GM12878 (cell line): ENCODE data around the gene CORO1C. TPM values are rescaled to one million over a fixed set of nuclear protein-coding genes. Genes with fewer than 3 reads are reported as not detected.

Source experiments
- ATAC-seq: fragments of 200-7000 bp; cut with Tn5 transposase; 3 replicates; pipeline ENCODE4 v1.9.1; 2020; ENCODE audit warnings: mild to moderate bottlenecking, moderate library complexity
- BruUV-seq: library from RNA; stranded (reverse); fragments of 400-500 nt; replicated peaks from 2 replicates; lab custom pipeline; 2021; lab: Mats Ljungman, UMichigan
- CTCF ChIA-PET: fragments of 300-600 bp; sonication (Branson Sonifier 250); formaldehyde crosslinking; extraction: SDS; loops from one replicate; lab custom pipeline; 2021; ENCODE audit warnings: inconsistent platforms; lab: Yijun Ruan, JAX
- POLR2A ChIA-PET: fragments of 350-600 bp; formaldehyde crosslinking; extraction: SDS; loops from one replicate; lab custom pipeline; 2021; ENCODE audit warnings: inconsistent platforms; lab: Charles Lee
- RAD21 ChIA-PET: fragments of 300-600 bp; sonication (Branson Sonifier 250); formaldehyde crosslinking; loops from one replicate; lab custom pipeline; 2023; ENCODE audit warnings: antibody characterized with exemption; ENCODE audit not compliant: unreplicated experiment; lab: Charles Lee
- SMC1A ChIA-PET: fragments of 300-600 bp; sonication (Branson Sonifier 250); formaldehyde crosslinking; loops from one replicate; lab custom pipeline; 2023; ENCODE audit not compliant: unreplicated experiment, uncharacterized antibody; lab: Charles Lee
- DNase-seq: peaks from one replicate; pipeline ENCODE4 v3.0.0-alpha.2; 2011; ENCODE audit warnings: low read depth, low spot score
- FAIRE-seq: peaks from 3 replicates; lab custom pipeline; 2011; peaks lifted over from hg19 to GRCh38; lab: Jason Lieb, UNC
- H2AFZ ChIP-seq: 2 replicates; pipeline ENCODE4 v1.6.0; 2011; ENCODE audit warnings: low read depth, low read length, control low read depth; ENCODE audit not compliant: control insufficient read depth
- H3K27ac ChIP-seq: 2 replicates; pipeline ENCODE4 v1.5.1; 2011; ENCODE audit warnings: control low read depth; ENCODE audit not compliant: control insufficient read depth, insufficient read depth
- H3K27me3 ChIP-seq, 2 experiments: replicated peaks in 1 of 2; 2 replicates each; pipeline versions ENCODE4 v1.6.0 to v1.6.1; 2011; ENCODE audit warnings: low read length in 1 of 2; ENCODE audit not compliant: control insufficient read depth in 2 of 2, insufficient read depth in 2 of 2
- H3K36me3 ChIP-seq, 2 experiments: 2 replicates each; pipeline ENCODE4 v1.5.1; 2011; ENCODE audit warnings: low read length in 1 of 2; ENCODE audit not compliant: control insufficient read depth in 2 of 2, insufficient read depth in 2 of 2
- H3K4me1 ChIP-seq: 2 replicates; pipeline ENCODE4 v1.6.1; 2011; ENCODE audit warnings: mild to moderate bottlenecking, low read length, moderate library complexity, mixed read lengths; ENCODE audit not compliant: control insufficient read depth, insufficient read depth
- H3K4me2 ChIP-seq: 2 replicates; pipeline ENCODE4 v1.6.0; 2011; ENCODE audit warnings: control low read depth; ENCODE audit not compliant: control insufficient read depth, insufficient read depth
- H3K4me3 ChIP-seq: fragments of 200-600 bp; sonication (generic); 2 replicates; pipeline ENCODE4 v1.5.1; 2016
- H3K79me2 ChIP-seq: 2 replicates; pipeline ENCODE4 v1.6.0; 2011; ENCODE audit warnings: low read length; ENCODE audit not compliant: control insufficient read depth, insufficient read depth
- H3K9ac ChIP-seq: 2 replicates; pipeline ENCODE4 v1.8.0; 2011; ENCODE audit warnings: low read length, control low read depth, mixed read lengths; ENCODE audit not compliant: control insufficient read depth, insufficient read depth
- H3K9me3 ChIP-seq: replicated peaks from 3 replicates; pipeline ENCODE4 v1.5.1; 2011; ENCODE audit warnings: mild to moderate bottlenecking, low read length; ENCODE audit not compliant: control insufficient read depth, insufficient read depth
- H4K20me1 ChIP-seq: 2 replicates; pipeline ENCODE4 v1.6.0; 2011; ENCODE audit not compliant: control insufficient read depth, insufficient read depth
- ATF7 ChIP-seq: fragments of 450-650 bp; IDR thresholded peaks from 2 replicates; pipeline ENCODE4 v1.6.1; 2016; ENCODE audit warnings: low read depth, mild to moderate bottlenecking
- FOXM1 ChIP-seq: IDR thresholded peaks from 2 replicates; pipeline ENCODE4 v1.6.1; 2012; ENCODE audit warnings: low read depth, mild to moderate bottlenecking, inconsistent platforms, low read length, moderate library complexity
- JUNB ChIP-seq: IDR thresholded peaks from 2 replicates; pipeline ENCODE4 v1.6.1; 2016; ENCODE audit warnings: antibody characterized with exemption, mild to moderate bottlenecking
- PML ChIP-seq: IDR thresholded peaks from 2 replicates; pipeline ENCODE4 v1.6.1; 2012; ENCODE audit warnings: low read length, inconsistent platforms
- RBBP5 ChIP-seq: fragments of 200-600 bp; sonication (generic); conservative IDR thresholded peaks from 2 replicates; pipeline ENCODE4 v1.6.1; 2016
- SREBF1 ChIP-seq: IDR thresholded peaks from 2 replicates; pipeline ENCODE4 v1.6.1; 2012; ENCODE audit warnings: mild to moderate bottlenecking, low read length
- SRF ChIP-seq, 2 experiments: IDR thresholded peaks; 2 replicates each; pipeline ENCODE4 v1.6.1; 2011; ENCODE audit warnings: low read depth in 2 of 2, low read length in 2 of 2, mild to moderate bottlenecking in 1 of 2, moderate library complexity in 1 of 2
- ZSCAN29 ChIP-seq: fragments of 450-650 bp; IDR thresholded peaks from 2 replicates; pipeline ENCODE4 v1.6.1; 2017; ENCODE audit warnings: mild to moderate bottlenecking, moderate library complexity
- WGBS: methylation state at CpG from one replicate; pipeline ENCODE4 v1.1.6; 2016; ENCODE audit warnings: low lambda C conversion rate; ENCODE audit not compliant: insufficient replicate concordance, insufficient coverage; ENCODE audit errors: missing lambda C conversion rate; 5-methylcytosine and 5-hydroxymethylcytosine counted together
- in situ Hi-C: fragments of 300-500 bp; cut with MboI; formaldehyde crosslinking; loops from 9 replicates; pipeline ENCODE4 v1.14.3; 2018; ENCODE audit warnings: mixed read lengths
- intact Hi-C: fragments of 100-400 bp; cut with micrococcal nuclease; formaldehyde crosslinking; loops from one replicate; pipeline ENCODE4 v1.14.2; 2022; ENCODE audit not compliant: unreplicated experiment
- polyA plus RNA-seq, 11 experiments: library from polyadenylated mRNA; depleted of rRNA in 4 of 11; unstranded in 6 of 11; stranded (reverse) in 5 of 11; fragments of >200 nt; fragmentation: Nextera tagmentation in 4 of 11; fragmentation: Illumina TruSeq in 1 of 11; extraction: Ambion mirVana in 4 of 11; extraction: Trizol in 1 of 11; gene quantifications; 1 replicate in 1 of 11; 2 replicates in 10 of 11; pipeline versions ENCODE4 v1.2.1 to v1.2.3, GENCODE V29; 2011 to 2016; ENCODE audit warnings: inconsistent platforms in 2 of 11, missing spikeins in 2 of 11, low read depth in 1 of 11
- total RNA-seq, 4 experiments: library from RNA; depleted of rRNA in 3 of 4; stranded (reverse); fragments of >200 nt in 3 of 4; fragmentation: Illumina TruSeq in 1 of 4; extraction: Trizol in 1 of 4; gene quantifications; 2 replicates each; pipeline versions ENCODE4 v1.2.1 to v1.2.3, GENCODE V29; 2013 to 2021

CORO1C gene
- total and polyA plus RNA-seq, 10 of the 15 experiments (the other 5 are each of a cell fraction or from before 2014, with no cell fraction given) = 52.7 to 254 (median 171) TPM

DNA sequence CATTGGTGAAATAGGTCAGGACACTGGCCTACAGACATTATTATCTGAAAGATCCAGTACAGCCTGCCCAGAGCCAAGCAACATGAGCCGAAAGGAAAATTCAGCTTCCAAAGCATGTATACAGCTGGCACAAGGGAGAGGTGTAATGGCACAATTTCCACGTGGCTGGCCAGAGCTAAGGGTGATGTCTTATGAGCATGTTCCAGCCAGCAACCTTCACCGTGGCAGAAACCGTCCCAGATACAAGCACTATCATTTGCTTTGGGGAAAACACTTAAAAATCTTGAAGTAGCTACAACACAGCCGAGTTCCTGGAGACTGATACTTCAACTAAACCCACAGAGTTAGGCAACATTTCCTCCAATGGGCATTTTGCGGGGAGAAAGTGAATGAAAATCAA is 44.5 kb downstream of the CORO1C start:
- H3K27me3 ChIP-seq = no peaks in the 10 kb centered on the region
- POLR2A ChIA-PET = interaction anchor here (0.8 to 2.5 kb wide), 5 partner anchors 8 to 44 kb away, joined by 3 to 19 read pairs (median 4); no protein-coding TSS in a partner anchor
- SMC1A ChIA-PET = interaction anchor here (0.8 to 10.4 kb wide), 13 partner anchors 9 to 164 kb away, joined by 3 to 215 read pairs (median 5); no protein-coding TSS in a partner anchor
- in situ Hi-C loops = no loop called here
- H3K36me3 ChIP-seq = peaks cover 0 to 9% of the 10 kb centered on the region in 2 experiments; a peak in 2 of 4 replicates
- no TSS peak for BruUV-seq
- 83% methylated on average over 6 of the region's 6 CpGs for WGBS
- TF ChIP-seq RBBP5 (no peak), FOXM1 (no peak), ZSCAN29 (no peak), SREBF1 (no peak)
- FAIRE-seq = no peak
- H4K20me1 ChIP-seq = no peaks in the 10 kb centered on the region
- no peak overlapping the region for H2AFZ ChIP-seq
- H3K4me3 ChIP-seq = no peak overlapping the region
- peaks cover 51% of the 10 kb centered on the region for H3K4me1 ChIP-seq
- H3K9me3 ChIP-seq = no peaks in the 10 kb centered on the region
- H3K79me2 ChIP-seq = peaks cover 93% of the 10 kb centered on the region
- DNase-seq = no peak
- no peak for ATAC-seq
- H3K27ac ChIP-seq = peak overlapping the region; percentile 40; the same call in 1 of the 2 replicates
- H3K9ac ChIP-seq = no peak overlapping the region
- intact Hi-C loops = no loop called here
- H3K4me2 ChIP-seq = no peak overlapping the region
- CTCF ChIA-PET = interaction anchor here (1.0 to 4.5 kb wide), 12 partner anchors 9 to 263 kb away, joined by 3 to 48 read pairs (median 6); no protein-coding TSS in a partner anchor
- RAD21 ChIA-PET = interaction anchor here (0.6 to 2.6 kb wide), 7 partner anchors 18 to 116 kb away, joined by 3 to 23 read pairs (median 4); partner anchors contain the start of gene CORO1C

DNA sequence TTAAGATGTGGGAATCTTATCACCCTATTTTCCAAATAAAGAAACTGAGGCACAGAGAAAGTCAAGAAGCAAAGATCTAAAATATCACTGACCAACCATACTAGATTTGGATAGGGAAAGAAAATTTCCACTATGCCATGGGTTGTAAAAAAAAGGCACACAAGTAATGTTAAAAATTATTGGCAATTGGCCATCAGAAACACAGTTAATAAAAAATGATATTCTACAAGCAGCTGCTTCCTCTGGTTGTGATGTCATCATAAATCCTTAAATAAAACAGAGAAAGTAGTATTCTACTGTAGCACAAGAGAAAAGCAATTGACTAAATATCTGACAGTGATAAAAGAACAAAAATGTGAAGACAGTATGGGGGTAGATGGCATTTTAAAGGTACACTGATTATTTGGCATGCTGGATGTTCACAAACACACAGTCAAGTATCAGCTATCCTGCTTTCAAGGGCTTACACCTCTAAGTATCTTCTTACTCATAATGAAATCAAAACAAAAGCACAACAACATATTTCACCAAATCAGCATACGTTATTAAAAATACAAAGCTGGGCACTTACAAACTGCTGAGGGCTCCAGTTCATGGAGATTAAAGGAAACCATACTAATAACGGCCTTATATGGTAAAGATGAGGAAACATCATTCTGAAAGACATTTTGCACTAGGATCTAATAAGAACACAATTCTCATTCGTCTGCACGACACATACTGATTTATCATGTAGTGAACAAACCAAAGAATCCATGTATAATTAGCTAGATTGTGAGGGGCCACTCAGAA is 45.7 kb downstream of the CORO1C start:
- POLR2A ChIA-PET = interaction anchor here (0.6 to 2.5 kb wide), 13 partner anchors 9 to 1308 kb away, joined by 3 to 19 read pairs (median 4); no protein-coding TSS in a partner anchor
- no TSS peak for BruUV-seq
- RAD21 ChIA-PET = interaction anchor here (1.0 to 2.6 kb wide), 13 partner anchors 16 to 165 kb away, joined by 3 to 23 read pairs (median 5); partner anchors contain the start of gene CORO1C
- in situ Hi-C loops (no loop called here), intact Hi-C loops (no loop called here)
- no peaks in the 10 kb centered on the region for H3K9me3 ChIP-seq
- H3K4me1 ChIP-seq = peaks cover 42% of the 10 kb centered on the region
- no peak overlapping the region for H3K4me3 ChIP-seq
- no peak for DNase-seq
- peak; percentile 43 to 80; a peak in 3 of 4 replicates for TF ChIP-seq SRF (IDR thresholded peaks at IDR 0.05; ENCODE audit: low read depth in 2 of 2, low read length in 2 of 2)
- TF ChIP-seq JUNB = peak; percentile 69
- TF ChIP-seq ATF7 = peak; percentile 38; the same call in 1 of the 2 replicates
- no peak for TF ChIP-seq PML
- peak overlapping the region; percentile 57 for H3K27ac ChIP-seq
- FAIRE-seq = peak; percentile 35
- H3K79me2 ChIP-seq = peaks cover 93% of the 10 kb centered on the region
- no peaks in the 10 kb centered on the region for H3K27me3 ChIP-seq
- ATAC-seq = peak; percentile 43
- WGBS = 49% methylated on average over 4 of the region's 4 CpGs
- peaks cover 0 to 9% of the 10 kb centered on the region in 2 experiments; a peak in 3 of 4 replicates for H3K36me3 ChIP-seq
- CTCF ChIA-PET = interaction anchor here (0.6 to 4.5 kb wide), 20 partner anchors 10 to 264 kb away, joined by 3 to 48 read pairs (median 4); no protein-coding TSS in a partner anchor
- peak overlapping the region; percentile 29 for H3K4me2 ChIP-seq
- SMC1A ChIA-PET = interaction anchor here (0.8 to 10.4 kb wide), 31 partner anchors 10 to 165 kb away, joined by 3 to 215 read pairs (median 4); no protein-coding TSS in a partner anchor
- no peaks in the 10 kb centered on the region for H4K20me1 ChIP-seq
- H3K9ac ChIP-seq = peak overlapping the region; percentile 4; the same call in 1 of the 2 replicates
- H2AFZ ChIP-seq = no peak overlapping the region
